Stimulated activated CD4-positive, alpha-beta T cell treated with anti-CD3 and anti-CD28 coated beads, Interleukin-4, amount 100 ng/mL, for 1 hour (primary cell): ENCODE measurements around the gene RAB40B.
A peak's percentile ranks its signal among the peaks of the same experiment; 100 is the strongest.
"Not testable (repeated sequence)": the region's sequence is repeated elsewhere in the genome, so short reads cannot be mapped to it uniquely, and the experiment has no call there.

Source experiments
- DNase-seq: peaks from one replicate; pipeline ENCODE4 v3.0.0-alpha.2; 2020

RAB40B gene

GRCh38 chr17:82665217-82665616 lies 33.3 kb downstream of the RAB40B start:
- DNase-seq: no peak

- DNase-seq: no peak
These were observed 33.8 kb downstream of the RAB40B start for GRCh38 chr17:82664701-82665182.

- no peak for DNase-seq
These were observed 34.3 kb downstream of the RAB40B start for GRCh38 chr17:82664276-82664575.

GRCh38 chr17:82663381-82664275 lies 34.9 kb downstream of the RAB40B start:
- DNase-seq: no peak

- DNase-seq: no peak
These were observed 35.7 kb downstream of the RAB40B start for GRCh38 chr17:82662711-82663261.

- DNase-seq: no peak
These were observed 36.5 kb downstream of the RAB40B start for GRCh38 chr17:82661717-82662683.

- DNase-seq: no peak
These were observed 38.6 kb downstream of the RAB40B start for GRCh38 chr17:82659886-82660285.

- no peak for DNase-seq
These were observed 39.6 kb downstream of the RAB40B start for GRCh38 chr17:82658796-82659452.

GRCh38 chr17:82658331-82658730 lies 40.2 kb downstream of the RAB40B start:
- DNase-seq: no peak

- DNase-seq: no peak
These were observed 40.6 kb downstream of the RAB40B start for GRCh38 chr17:82657926-82658325.

GRCh38 chr17:82656266-82656665 lies 42.2 kb downstream of the RAB40B start:
- no peak for DNase-seq

GRCh38 chr17:82655523-82655922 lies 43.0 kb downstream of the RAB40B start:
- DNase-seq: no peak

- no peak for DNase-seq
These were observed 43.4 kb downstream of the RAB40B start for GRCh38 chr17:82655038-82655479.

- DNase-seq: not testable (repeated sequence)
These were observed 43.9 kb downstream of the RAB40B start for GRCh38 chr17:82654611-82655010.

GRCh38 chr17:82653651-82654528 lies 44.6 kb downstream of the RAB40B start:
- no peak for DNase-seq

- DNase-seq: no peak
These were observed 47.8 kb downstream of the RAB40B start for GRCh38 chr17:82650723-82651122.

GRCh38 chr17:82649501-82650261 lies 48.8 kb downstream of the RAB40B start:
- no peak for DNase-seq

- no peak for DNase-seq
These were observed 49.7 kb downstream of the RAB40B start for GRCh38 chr17:82648742-82649331.

- peak; percentile 87 for DNase-seq
These were observed 50.3 kb downstream of the RAB40B start, which contains the start of gene WDR45B for GRCh38 chr17:82648165-82648668. Gene WDR45B (minus strand): TSS chr17:82648444. CDS start chr17:82648340, 104 bp downstream.

- DNase-seq: peak; percentile 59
These were observed 50.8 kb downstream of the RAB40B start for GRCh38 chr17:82647593-82648164.
